ENCODE measurements around the gene PCNX2.

The PCNX2 gene

DNA sequence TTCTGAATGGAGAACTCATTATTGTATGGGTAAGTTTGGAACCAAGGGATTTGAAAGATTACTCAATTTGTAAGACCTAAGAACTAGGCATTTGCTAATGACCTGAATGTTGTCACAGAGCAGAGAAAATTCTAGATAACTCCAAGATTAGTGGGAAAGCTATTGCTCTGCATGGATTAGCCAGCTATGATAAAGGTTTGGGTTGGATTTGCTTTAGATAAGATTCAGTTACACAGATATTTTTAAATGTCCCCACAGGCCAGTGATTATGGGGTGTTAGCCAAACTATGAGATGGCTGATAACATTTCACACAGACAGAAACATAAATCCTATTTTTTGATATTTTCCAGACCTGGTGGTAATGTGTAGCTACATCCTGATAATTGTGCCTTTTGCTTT lies 256.9 kb downstream of the PCNX2 start:
- TF ChIP-seq, protein P1, sequence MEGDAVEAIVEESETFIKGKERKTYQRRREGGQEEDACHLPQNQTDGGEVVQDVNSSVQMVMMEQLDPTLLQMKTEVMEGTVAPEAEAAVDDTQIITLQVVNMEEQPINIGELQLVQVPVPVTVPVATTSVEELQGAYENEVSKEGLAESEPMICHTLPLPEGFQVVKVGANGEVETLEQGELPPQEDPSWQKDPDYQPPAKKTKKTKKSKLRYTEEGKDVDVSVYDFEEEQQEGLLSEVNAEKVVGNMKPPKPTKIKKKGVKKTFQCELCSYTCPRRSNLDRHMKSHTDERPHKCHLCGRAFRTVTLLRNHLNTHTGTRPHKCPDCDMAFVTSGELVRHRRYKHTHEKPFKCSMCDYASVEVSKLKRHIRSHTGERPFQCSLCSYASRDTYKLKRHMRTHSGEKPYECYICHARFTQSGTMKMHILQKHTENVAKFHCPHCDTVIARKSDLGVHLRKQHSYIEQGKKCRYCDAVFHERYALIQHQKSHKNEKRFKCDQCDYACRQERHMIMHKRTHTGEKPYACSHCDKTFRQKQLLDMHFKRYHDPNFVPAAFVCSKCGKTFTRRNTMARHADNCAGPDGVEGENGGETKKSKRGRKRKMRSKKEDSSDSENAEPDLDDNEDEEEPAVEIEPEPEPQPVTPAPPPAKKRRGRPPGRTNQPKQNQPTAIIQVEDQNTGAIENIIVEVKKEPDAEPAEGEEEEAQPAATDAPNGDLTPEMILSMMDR (conservative IDR thresholded peaks at IDR 0.05; ENCODE audit: low read depth, low read length) = no peak

DNA sequence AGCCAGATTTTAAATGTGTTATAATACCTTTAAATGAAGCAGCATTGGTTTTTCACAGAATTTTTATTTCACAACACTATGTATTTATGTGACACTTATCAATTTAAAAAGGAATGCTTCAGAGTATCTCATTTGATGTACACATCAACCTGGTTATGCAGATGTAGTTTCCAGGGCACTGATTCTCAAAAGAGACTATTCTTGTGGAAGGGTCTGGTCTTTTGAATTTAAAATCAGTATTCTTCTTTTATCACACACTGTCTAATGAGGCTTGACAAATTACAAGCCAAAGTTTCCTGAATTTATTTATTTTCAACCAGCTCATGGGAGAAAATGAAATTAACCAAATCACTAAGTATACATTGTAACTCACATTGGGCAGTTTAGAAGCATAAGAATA lies 257.7 kb downstream of the PCNX2 start:
- no peak overlapping the region for H3K4me3 ChIP-seq (ENCODE audit: low read depth, low read length)
- TF ChIP-seq, protein P1 (conservative IDR thresholded peaks at IDR 0.05; ENCODE audit: low read depth, low read length) = no peak
- DNase-seq (ENCODE audit: low read depth) = no peak

More for the DNA sequence above, 256.9 kb downstream of the PCNX2 start:
- DNase-seq (ENCODE audit: low read depth) = no peak
- H3K4me3 ChIP-seq (ENCODE audit: low read depth, low read length) = no peak overlapping the region

DNA sequence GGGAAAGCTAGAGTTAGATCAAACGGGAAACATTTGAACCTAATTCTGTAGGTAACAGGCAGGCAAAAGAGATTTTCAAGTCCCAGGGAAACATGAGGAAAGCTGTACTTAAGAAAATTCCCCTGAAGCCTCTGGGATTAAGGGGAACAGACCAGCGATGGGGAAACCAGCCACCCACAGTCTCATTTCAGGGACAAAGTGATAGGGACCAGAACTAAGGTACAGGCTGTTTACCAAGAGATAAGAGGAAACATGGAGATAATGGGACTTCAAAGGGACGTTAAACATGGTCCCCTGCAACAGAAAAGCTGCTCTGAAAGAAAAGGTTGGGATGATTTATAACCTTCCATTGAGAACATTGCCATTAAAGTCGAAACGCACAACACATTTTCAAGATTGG lies 260.7 kb downstream of the PCNX2 start:
- TF ChIP-seq, protein P1 (conservative IDR thresholded peaks at IDR 0.05; ENCODE audit: low read depth, low read length) = no peak
- no peak overlapping the region for H3K4me3 ChIP-seq (ENCODE audit: low read depth, low read length)
- DNase-seq (ENCODE audit: low read depth) = no peak

DNA sequence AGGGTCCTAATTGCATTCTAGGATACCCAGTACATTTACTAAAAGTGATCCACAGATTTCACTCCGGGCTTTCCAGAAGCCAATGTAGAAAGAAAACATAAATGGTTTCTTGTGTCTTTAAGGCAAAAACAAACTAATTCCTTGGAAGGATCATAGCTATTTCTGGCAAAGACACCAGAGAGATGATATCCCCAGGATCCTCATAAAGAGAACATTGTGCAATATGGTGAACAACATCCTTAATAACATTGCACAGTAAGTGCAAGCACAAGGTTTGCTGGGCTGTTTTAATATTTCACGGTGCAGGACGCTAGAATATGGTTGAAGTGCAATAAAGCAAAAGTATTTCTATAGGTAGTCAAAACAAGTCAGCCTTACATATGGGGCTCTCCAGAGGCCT lies 262.2 kb downstream of the PCNX2 start:
- H3K4me3 ChIP-seq (ENCODE audit: low read depth, low read length) = no peak overlapping the region
- peak; percentile 83 for DNase-seq (ENCODE audit: low read depth)
- TF ChIP-seq, protein P1 (conservative IDR thresholded peaks at IDR 0.05; ENCODE audit: low read depth, low read length) = no peak

DNA sequence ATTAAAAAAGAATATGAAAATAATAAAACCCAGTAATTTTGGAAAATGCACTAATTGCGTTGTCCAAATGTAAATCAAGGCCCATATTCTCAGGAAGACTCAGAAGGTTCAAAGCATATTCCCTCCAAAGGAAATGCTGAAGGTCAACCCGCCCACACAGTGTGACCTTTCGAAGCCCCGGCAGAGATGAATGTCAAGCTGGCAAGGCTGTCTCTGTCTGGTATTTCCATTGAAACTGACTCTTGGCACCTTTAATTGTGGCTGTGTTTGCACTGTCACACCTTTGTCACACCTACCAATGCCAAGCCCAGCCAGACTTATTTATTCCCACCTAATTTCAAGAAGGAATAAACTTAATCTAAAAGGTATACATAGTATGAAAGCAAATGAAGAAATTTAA lies 262.6 kb downstream of the PCNX2 start:
- TF ChIP-seq, protein P1 (conservative IDR thresholded peaks at IDR 0.05; ENCODE audit: low read depth, low read length) = no peak

DNA sequence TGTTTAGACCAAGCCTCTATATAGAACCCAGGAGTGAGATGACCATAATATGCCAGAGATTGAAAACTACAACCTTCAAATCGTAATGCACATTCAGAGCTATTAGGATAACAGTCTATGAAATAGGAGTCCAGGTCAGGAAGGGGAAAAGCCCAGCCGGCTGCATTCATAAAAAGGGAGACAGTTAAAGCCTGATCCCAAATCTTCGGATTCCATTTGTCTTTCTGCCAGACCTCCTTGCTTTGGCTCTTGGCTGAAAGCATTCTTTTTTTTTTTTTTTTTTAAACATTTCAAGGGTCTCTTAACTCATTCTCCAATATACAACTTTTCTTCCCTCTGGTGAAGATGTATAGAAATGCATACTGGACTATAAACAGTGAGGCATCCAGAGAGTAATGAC lies 264.0 kb downstream of the PCNX2 start:
- no peak for DNase-seq (ENCODE audit: low read depth)
- TF ChIP-seq, protein P1 (conservative IDR thresholded peaks at IDR 0.05; ENCODE audit: low read depth, low read length) = no peak
- no peak overlapping the region for H3K4me3 ChIP-seq (ENCODE audit: low read depth, low read length)

More for the DNA sequence above, 262.6 kb downstream of the PCNX2 start:
- DNase-seq (ENCODE audit: low read depth) = no peak
- no peak overlapping the region for H3K4me3 ChIP-seq (ENCODE audit: low read depth, low read length)

DNA sequence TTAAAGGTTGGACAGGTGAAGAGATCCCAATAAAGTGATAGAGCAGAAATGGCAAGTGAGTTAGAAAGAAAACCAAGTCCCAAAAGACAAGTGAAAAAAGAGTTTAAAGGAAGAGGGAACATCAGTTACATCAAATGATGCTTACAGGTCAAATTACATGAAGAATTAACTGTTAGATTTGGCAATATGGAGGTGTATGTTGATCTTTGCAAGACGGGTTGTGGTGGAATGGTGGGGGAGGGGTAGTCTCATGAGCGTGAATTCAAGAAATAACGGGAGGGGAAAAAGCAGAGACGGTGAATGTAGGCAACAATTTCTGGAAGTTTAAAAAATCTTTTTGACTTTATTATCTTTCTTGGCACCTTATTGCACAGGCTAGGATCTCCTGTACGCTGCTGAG lies 268.5 kb downstream of the PCNX2 start:
- no peak overlapping the region for H3K4me3 ChIP-seq (ENCODE audit: low read depth, low read length)
- no peak for DNase-seq (ENCODE audit: low read depth)
- TF ChIP-seq, protein P1 (conservative IDR thresholded peaks at IDR 0.05; ENCODE audit: low read depth, low read length) = no peak

All from choroid plexus epithelial cell (primary cell).